Gastroesophageal sphincter (tissue), 3 donors: ENCODE results near the gene PCDHGB3.

Experiments
- POLR2A ChIP-seq, 2 donors: fragments of 450-650 bp; IDR thresholded peaks; one replicate each; pipeline ENCODE4 v1.6.1; 2017; ENCODE audit warnings: antibody characterized with exemption in 2 of 2, mild to moderate bottlenecking in 2 of 2, moderate library complexity in 1 of 2
- TF ChIP-seq, protein P1 (sequence below), 4 experiments: fragments of 200-600 bp in 2 of 4; fragments of 450-650 bp in 2 of 4; sonication (generic) in 1 of 4; IDR thresholded peaks; one replicate each; pipeline ENCODE4 v1.5.1; 2017 to 2019; ENCODE audit warnings: antibody characterized with exemption in 4 of 4, mild to moderate bottlenecking in 2 of 4, moderate library complexity in 2 of 4

GRCh38 chr5:141330299-141331080 lies 39.6 kb upstream of the PCDHGB3 start, which contains the start of gene PCDHGA1:
- TF ChIP-seq POLR2A (IDR thresholded peaks at IDR 0.05): no peak
- TF ChIP-seq, protein P1, sequence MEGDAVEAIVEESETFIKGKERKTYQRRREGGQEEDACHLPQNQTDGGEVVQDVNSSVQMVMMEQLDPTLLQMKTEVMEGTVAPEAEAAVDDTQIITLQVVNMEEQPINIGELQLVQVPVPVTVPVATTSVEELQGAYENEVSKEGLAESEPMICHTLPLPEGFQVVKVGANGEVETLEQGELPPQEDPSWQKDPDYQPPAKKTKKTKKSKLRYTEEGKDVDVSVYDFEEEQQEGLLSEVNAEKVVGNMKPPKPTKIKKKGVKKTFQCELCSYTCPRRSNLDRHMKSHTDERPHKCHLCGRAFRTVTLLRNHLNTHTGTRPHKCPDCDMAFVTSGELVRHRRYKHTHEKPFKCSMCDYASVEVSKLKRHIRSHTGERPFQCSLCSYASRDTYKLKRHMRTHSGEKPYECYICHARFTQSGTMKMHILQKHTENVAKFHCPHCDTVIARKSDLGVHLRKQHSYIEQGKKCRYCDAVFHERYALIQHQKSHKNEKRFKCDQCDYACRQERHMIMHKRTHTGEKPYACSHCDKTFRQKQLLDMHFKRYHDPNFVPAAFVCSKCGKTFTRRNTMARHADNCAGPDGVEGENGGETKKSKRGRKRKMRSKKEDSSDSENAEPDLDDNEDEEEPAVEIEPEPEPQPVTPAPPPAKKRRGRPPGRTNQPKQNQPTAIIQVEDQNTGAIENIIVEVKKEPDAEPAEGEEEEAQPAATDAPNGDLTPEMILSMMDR (IDR thresholded peaks at IDR 0.05): no peak
